NCI-H1105 treated with DMSO at 0.1 percent for 48 hours (cell line): Measurements from ENCODE around the gene FRS3.

Source experiments
- DNase-seq: peaks from one replicate; lab custom pipeline; 2025; lab: John Stamatoyannopoulos, UW

Gene FRS3

GRCh38 chr6:41790045-41790444 is 10.3 kb upstream of the FRS3 start:
- DNase-seq: no peak

GRCh38 chr6:41789390-41789724 is 9.7 kb upstream of the FRS3 start:
- DNase-seq: no peak

GRCh38 chr6:41787219-41787917 is 7.7 kb upstream of the FRS3 start, which contains the start of gene TOMM6:
Gene TOMM6, plus strand, starts transcription at chr6:41787694. Its CDS starts 4 bp downstream, at chr6:41787698.
- DNase-seq: peak; percentile 91

GRCh38 chr6:41786451-41787218 is 6.9 kb upstream of the FRS3 start:
- DNase-seq: peak; percentile 63

GRCh38 chr6:41785689-41786450 is 6.2 kb upstream of the FRS3 start:
- no peak for DNase-seq

- no peak for DNase-seq
Observed at GRCh38 chr6:41785254-41785653, 5.6 kb upstream of the FRS3 start.

GRCh38 chr6:41784581-41785171 is 5.0 kb upstream of the FRS3 start:
- DNase-seq: no peak

- no peak for DNase-seq
Observed at GRCh38 chr6:41783106-41783780, 3.5 kb upstream of the FRS3 start.

- DNase-seq: no peak
Observed at GRCh38 chr6:41781366-41781730, 1.6 kb upstream of the FRS3 start.

GRCh38 chr6:41780551-41781365 is 1.1 kb upstream of the FRS3 start, which contains the start of gene PRICKLE4:
Gene PRICKLE4, plus strand, starts transcription at chr6:41780782. Its CDS starts 2,692 bp downstream, at chr6:41783474.
- DNase-seq: peak; percentile 31

GRCh38 chr6:41779336-41779735 is 364 bp downstream of the FRS3 start:
- no peak for DNase-seq

GRCh38 chr6:41778895-41779294 is 805 bp downstream of the FRS3 start:
- no peak for DNase-seq

- no peak for DNase-seq
Observed at GRCh38 chr6:41777551-41778285, 2.0 kb downstream of the FRS3 start.

GRCh38 chr6:41775293-41775882 is 4.3 kb downstream of the FRS3 start:
- no peak for DNase-seq

GRCh38 chr6:41774841-41775240 is 4.9 kb downstream of the FRS3 start:
- DNase-seq: no peak

- DNase-seq: no peak
Observed at GRCh38 chr6:41771058-41771983, 8.4 kb downstream of the FRS3 start.

- no peak for DNase-seq
Observed at GRCh38 chr6:41770381-41771057, 9.2 kb downstream of the FRS3 start.

GRCh38 chr6:41769376-41769775 is 10.3 kb downstream of the FRS3 start:
- DNase-seq: no peak
